SK-N-SH (cell line): Measurements from ENCODE around the gene ZFAND2A.

Experiments used
- EZH2phosphoT487 ChIP-seq: fragments of 200-600 bp; sonication (generic); IDR thresholded peaks from 2 replicates; pipeline ENCODE4 v1.6.1; 2017; ENCODE audit warnings: low read depth, mixed run types, mild to moderate bottlenecking, antibody characterized with exemption, moderate library complexity, borderline replicate concordance
- FOXJ3 ChIP-seq: sonication (generic); formaldehyde crosslinking; IDR thresholded peaks from 2 replicates; pipeline ENCODE4 v1.5.1; 2020; ENCODE audit warnings: mild to moderate bottlenecking, missing genetic modification reagents
- GABPA ChIP-seq: IDR thresholded peaks from 2 replicates; pipeline ENCODE4 v1.4.0; 2012; ENCODE audit warnings: low read depth, mild to moderate bottlenecking
- MAX ChIP-seq: IDR thresholded peaks from 2 replicates; pipeline ENCODE4 v1.4.0; 2012; ENCODE audit warnings: low read depth
- POLR2AphosphoS5 ChIP-seq: IDR thresholded peaks from 2 replicates; pipeline ENCODE4 v1.6.1; 2012; ENCODE audit warnings: low read depth, low read length
- RAD21 ChIP-seq: IDR thresholded peaks from 2 replicates; pipeline ENCODE4 v1.6.1; 2012; ENCODE audit warnings: mild to moderate bottlenecking, low read length
- ZBTB33 ChIP-seq: IDR thresholded peaks from 2 replicates; pipeline ENCODE4 v1.4.0; 2012; ENCODE audit warnings: low read depth, borderline replicate concordance

DNA sequence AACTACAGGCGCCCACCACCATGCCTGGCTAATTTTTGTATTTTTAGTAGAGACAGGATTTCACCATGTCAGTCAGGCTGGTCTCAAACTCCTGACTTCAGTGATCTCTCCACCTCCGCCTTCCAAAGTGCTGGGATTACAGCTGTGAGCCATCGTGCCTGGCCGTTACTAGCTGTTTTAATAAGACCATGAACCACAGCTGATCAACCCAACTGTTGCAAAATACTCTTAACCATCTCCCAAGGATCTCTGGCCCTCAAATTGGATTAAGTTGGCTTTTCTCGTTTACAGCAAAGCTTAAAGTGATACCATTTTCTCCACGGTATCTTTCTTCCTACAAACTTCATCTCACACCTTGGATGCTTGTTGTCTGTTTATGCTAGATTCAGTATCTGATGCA is 18.3 kb downstream of the ZFAND2A start:
- no peak for TF ChIP-seq EZH2phosphoT487
- TF ChIP-seq POLR2AphosphoS5: no peak
- TF ChIP-seq MAX: no peak
- TF ChIP-seq RAD21: no peak
- TF ChIP-seq ZBTB33: no peak
- TF ChIP-seq GABPA: no peak
- no peak for TF ChIP-seq FOXJ3 (CRISPR knock-in tag)
